HG03565 (cell line): ENCODE results near the gene MYBPC2.
"Not testable (repeated sequence)": the region's sequence is repeated elsewhere in the genome, so short reads cannot be mapped to it uniquely, and the experiment has no call there.

Source experiments
- ATAC-seq: cut with Tn5 transposase; IDR thresholded peaks from one replicate; pipeline ENCODE4 v1.9.1; 2021; ENCODE audit warnings: mild to moderate bottlenecking, moderate library complexity; ENCODE audit not compliant: unreplicated experiment

MYBPC2 gene

DNA sequence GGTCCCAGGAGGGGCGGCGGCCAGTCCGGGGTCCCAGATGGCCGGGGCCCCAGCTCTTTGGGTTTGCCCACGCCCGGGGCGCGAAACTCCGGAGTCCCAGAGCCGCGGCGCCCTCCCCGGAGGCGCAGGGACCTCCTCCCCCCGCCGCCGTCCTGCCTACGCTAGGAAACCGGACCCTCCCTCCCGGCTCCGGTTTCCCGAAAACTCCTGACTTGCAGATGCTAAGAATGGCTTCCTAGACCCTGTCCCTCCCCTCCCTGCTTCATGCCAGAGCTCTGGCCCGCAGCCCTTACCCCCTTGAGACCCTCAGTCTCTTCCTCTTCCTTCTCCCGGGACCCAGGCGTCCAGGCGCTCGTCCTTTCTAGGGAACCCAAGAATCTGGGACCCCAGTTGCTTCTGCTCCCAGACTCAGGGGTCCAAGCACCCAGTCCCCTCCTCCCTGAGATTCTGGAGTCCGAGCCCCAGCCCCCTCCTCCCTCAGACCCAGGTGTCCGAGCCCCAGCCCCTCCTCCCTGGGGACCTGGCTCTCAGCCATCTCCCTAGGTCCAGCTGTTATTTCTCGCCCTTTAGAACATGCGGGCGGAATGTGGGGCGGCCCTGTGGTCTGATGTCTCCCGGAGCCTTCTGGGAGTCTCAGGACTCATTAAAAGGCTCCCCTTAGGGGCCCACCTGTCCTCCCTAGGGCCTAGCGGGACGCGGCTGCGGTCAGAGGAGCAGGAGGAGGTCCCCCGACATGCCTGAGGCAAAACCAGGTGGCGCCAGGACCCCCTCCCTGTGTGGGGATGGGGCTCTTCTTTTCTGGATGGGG, at the start of gene MYBPC2:
Gene MYBPC2 (plus strand): TSS at position 672 of the 808 bp plus-strand sequence. CDS start 62 bp downstream, at position 734.
- no peak for ATAC-seq

DNA sequence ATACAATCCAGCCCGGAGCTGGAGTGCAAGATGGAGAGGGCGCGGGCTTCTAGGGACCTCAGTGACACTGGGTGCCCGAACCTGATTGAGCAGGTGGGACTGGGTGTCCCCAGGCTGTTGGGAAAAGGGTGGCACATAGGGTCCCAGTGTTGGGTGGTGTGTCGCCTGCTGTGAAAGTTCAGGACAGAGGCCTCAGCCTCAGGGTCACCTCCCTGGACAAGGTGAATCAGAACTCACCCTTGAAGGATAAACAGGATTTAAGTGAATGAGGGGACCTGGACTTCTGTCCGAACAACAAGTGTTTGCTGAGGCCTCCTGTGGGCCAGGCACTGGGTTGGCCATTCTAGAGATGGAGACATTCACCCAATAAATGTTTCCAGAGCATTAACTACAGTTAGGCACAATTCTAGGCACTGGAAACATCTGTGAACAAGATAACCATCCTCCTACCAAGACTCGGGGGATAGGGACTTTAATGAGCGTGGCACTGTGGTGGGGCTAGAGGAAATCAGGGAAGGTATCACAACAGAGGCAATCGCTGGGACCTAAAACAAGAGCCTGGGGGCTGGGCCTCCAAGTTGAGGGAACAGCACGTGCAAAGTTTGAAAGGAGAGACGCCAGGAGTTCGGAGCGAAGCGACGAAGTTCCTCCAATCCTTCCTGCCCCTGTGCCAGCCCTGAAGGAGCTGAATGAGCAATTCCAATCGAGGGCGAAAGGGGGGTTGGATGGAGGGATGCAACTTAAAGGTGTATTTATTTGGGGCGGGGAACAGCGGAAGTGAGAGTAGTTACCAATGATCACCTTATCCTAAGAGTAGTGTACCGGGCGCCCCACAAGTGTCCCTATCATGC, 49.5 kb upstream of the MYBPC2 start:
- ATAC-seq = no peak

DNA sequence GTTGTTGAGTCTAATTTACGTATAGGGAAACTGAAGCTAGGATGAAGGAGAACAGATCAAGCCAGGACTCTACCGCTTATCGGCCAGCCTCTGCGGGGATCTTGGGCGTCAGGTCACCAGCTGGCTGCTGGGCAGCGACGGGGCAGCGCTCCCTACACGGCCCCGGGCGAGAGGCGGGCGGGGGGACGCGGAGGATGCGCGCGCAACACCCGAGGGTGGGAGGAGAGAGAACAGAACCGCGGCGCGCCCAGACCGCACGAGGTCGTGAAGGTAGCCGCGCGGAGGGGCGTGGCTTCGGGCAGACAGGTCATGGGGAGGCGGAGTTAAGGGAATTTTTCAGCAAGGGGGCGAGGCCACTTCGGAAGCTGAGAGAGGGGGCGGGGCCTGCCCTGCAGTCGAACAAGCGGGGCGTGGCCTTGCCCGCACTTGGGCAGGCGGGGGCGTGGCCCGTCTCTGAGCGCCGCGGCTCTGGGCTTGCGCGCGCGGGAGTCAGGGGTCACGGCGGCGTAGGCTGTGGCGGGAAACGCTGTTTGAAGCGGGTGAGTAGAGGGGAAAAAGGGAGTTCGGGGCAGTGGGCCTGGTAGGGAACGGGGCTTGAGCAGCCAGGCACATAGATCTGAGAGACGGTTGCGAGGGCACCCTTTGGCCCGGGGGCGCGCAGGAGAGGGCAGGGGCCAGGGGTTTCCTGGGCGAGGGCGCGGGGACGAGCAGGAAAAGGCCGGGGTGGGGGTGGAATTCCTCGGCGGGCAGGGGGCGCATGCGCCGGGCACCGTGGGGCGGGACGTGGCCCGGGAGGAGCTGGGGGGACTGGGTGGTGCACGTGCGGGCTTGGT, 48.6 kb upstream of the MYBPC2 start, which contains the start of gene POLD1:
Gene POLD1 (plus strand): TSS at position 496 of the 833 bp plus-strand sequence. CDS start 14,505 bp downstream, outside the sequence.
- peak; percentile 76 for ATAC-seq

DNA sequence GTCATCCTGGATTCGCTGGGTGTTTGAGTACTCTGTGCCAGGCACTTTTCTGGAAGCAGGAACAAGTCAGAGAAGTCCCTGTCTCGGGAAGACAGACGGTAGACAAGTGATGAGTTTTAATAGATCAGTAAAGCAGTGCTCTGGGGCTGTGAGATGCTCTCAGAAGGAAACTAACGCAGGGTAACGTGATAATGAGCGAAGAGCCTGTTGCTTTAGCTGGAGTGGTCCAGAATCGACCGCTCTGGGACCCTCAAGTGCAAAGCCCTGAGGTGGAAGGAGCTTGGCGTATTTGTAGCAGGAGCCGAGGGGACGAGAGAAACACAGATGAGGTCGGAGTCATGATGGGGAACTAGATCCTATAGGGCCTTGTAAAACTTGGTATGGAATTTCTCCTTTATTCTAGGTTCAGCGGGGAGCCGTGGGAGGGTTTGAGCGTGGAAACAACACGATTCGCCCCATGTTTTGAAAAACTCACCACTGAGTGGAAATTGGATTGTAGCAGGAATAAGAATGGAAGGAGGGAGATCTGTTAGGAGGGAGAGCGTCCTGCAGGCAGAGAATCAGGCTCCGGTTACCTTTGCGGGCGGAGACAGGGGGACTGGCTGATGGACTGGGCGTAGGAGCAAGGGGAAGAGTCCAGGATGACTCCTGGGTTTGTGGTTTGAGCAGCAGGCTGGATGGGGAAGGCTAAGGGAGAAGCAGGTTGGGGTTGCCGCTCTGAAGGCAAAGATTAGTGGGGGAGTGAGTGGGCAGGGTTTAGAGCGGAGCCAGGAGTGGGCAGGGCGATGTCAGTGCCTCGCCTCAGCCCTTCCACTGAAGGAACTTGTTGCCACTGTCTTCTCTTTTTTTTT, 47.8 kb upstream of the MYBPC2 start:
- no peak for ATAC-seq

DNA sequence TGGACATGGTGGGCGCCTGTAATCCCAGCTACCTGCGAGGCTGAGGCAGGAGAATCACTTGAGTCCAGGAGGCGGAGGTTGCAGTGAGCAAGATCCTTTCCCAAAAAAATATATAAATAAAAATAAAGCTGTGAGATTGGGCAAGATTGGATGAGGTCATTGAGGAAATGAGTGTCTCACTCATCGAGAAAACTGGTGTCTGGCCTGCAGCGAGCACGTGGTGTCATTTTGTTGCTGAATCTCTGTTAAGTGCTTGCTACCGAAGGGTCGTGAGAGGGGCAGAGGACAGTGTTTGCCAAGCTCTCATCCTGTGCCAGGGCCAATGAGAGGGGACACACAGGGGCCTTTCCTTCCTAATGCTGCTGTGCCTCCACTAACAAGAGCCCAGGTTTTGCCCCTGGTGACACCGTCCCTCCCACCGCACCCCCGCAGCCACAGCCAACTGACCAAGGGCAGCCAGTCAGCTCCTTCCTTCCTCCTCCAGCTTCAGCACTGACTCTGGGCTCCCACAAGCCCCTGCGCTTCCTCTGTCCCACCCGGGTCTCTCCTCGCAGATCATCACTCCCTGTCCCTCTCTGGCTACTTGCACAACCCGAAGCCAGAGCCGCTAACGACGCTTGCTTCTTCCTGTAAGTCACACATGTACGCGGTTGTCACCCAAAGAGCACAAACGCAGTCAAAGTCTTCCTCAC, 45.4 kb upstream of the MYBPC2 start:
- ATAC-seq = no peak

DNA sequence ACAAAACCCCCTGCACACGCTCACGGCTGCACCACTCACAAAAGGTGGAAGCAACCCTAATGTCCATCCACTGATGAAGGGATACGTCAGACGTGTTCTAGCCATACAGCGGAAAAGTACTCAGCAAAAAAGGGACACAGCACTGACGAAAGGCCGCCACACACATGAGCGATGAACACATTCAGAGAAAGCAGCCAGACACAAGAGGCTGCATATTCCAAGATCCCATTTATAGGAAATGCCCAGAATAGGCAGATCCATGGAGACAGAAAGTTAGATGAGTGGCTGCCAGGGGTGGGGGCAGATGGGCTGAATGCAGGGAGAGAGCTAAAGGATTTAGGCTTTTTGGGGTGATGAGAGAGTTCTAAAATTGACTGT, 44.8 kb upstream of the MYBPC2 start:
- no peak for ATAC-seq

DNA sequence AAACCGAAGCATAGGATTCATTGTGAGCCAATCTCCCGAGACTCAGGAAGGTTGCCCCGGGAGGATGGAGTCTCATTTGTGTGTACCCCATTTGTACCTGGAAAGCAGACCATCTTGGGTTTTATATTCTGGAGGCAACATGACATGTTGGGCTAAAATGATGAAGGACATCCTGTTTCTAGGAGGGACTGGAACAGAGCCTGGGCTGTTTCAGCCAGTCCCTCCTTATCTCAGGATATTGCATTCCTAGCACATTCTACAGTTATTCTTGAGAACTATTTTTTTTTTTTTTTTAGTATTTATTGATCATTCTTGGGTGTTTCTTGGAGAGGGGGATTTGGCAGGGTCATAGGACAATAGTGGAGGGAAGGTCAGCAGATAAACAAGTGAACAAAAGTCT, 42.4 kb upstream of the MYBPC2 start:
- not testable (repeated sequence) for ATAC-seq

DNA sequence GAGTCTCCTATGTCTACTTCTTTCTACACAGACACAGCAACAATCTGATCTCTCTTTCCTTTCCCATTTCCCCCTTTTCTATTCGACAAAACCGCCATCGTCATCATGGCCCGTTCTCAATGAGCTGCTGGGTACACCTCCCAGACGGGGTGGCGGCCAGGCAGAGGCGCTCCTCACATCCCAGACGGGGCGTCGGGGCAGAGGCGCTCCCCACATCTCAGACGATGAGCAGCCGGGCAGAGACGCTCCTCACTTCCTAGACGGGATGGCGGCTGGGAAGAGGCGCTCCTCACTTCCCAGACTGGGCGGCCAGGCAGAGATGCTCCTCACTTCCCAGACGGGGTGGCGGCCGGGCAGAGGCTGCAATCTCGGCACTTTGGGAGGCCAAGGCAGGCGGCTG, 41.7 kb upstream of the MYBPC2 start:
- ATAC-seq = not testable (repeated sequence)

DNA sequence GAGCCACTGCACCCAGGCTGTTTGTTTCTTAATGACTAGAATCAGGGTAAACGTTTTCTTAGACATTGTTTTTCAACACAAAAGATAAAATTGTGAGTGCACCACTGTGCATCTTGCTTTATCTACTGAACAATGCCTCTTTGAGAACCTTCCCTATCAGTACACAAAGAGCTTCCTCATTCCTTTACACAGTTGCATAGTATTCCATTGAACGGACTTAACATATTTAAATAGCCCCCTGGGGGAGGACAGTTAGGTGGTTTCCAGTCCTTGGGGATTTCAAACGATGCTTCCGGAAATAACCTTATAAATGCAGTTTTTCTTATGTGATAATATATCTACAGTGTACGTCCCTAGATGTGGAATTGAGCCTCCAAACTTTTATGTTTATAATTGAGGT, 39.9 kb upstream of the MYBPC2 start:
- ATAC-seq = no peak

DNA sequence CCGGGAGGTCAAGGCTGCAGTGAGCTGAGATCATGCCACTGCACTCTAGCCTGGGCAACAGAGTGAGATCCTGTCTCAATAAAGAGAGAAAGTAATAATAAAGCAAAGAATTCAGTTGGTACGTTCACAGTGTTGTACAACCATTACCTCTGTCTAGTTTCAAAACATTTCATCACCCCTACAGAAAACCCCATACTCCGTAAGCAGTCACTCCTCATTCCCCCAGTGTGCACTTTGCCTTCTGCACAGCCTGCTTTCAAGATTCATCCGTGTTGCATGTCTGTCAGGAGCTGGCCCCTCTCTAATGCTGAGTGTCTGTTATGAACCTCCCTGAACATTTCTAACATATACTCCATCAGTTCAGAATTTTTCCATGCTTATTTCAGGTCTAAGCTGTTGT, 39.1 kb upstream of the MYBPC2 start:
- ATAC-seq = no peak

DNA sequence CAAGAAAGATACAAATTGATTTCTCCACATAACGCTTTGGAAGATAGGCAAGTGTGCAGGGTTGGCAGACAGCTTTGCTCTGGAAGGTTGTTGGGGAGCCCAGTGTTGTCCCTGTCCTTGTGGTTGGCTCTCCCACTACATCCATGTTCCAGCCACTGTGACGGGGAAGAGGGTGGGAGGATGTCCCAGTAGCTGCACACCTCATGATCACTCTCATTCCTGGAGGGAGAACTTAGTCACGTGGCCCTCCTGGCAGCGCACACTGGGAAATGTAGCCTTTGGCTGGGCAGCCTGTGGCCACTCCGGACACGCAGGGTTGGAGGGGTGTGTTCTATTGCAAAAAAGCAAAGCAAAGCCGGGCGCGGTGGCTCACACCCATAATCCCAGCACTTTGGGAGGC, 38.7 kb upstream of the MYBPC2 start:
- ATAC-seq = no peak

DNA sequence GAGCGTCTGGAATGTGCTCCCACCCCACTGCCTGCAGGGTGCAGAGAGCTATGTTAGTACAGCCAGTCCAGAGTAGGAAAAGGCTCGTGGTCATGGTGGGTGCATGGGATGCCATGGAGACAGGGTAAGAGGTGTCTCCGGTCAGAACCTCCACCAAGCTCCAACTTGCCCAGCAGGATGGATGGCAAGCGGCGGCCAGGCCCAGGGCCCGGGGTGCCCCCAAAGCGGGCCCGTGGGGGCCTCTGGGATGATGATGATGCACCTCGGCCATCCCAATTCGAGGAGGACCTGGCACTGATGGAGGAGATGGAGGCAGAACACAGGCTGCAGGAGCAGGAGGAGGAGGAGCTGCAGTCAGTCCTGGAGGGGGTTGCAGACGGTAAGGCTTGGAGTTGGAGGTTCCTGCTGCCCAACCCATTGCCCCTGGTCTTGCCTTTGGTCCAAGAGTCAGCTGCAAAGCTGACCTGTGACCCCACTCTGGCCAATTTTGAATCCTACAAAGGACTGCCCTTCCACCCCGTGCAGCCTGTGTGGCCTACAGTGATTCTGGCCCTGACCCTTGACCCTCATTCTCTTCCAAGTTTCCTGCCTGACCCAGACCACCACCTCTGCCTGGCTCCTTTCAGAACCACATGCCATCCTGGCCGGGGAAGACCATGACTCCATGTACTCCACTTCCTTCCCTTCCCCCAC, 33.9 kb upstream of the MYBPC2 start:
- no peak for ATAC-seq

DNA sequence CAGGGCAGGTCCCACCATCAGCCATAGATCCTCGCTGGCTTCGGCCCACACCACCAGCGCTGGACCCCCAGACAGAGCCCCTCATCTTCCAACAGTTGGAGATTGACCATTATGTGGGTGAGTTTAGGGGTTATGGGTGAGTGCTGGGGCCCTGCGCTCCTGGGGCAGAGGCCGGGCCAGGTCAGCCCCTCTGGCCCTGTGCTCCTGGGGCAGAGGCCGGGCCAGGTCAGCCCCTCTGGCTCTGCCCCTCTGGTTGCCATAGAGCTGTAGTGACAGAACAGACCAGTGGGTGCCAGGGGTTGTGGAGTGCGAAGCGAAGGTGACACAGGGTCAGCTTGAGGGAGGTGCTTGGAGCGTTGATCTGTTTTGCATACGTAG, 33.3 kb upstream of the MYBPC2 start:
- ATAC-seq = no peak

DNA sequence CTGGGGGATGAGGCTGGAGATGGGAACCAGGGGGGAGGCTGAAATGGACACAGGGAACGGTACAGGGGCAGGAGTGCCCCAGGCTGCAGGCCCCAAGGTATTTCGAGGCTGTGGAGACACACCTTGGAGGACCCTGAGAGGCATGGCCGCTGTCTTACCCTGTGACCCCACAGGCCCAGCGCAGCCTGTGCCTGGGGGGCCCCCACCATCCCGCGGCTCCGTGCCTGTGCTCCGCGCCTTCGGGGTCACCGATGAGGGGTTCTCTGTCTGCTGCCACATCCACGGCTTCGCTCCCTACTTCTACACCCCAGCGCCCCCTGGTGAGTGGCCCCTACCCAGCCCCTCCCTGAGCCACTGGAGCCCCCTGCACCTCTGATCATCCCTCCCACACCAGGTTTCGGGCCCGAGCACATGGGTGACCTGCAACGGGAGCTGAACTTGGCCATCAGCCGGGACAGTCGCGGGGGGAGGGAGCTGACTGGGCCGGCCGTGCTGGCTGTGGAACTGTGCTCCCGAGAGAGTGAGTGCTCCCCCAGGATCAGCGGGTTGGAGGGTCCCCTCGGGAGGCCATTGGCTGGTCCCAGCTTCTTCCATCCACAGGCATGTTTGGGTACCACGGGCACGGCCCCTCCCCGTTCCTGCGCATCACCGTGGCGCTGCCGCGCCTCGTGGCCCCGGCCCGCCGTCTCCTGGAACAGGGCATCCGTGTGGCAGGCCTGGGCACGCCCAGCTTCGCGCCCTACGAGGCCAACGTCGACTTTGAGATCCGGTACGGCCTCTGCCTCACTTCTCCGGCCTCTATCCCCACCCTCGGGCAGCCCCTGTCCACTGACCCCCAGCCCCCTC, 30.9 kb upstream of the MYBPC2 start:
- no peak for ATAC-seq

DNA sequence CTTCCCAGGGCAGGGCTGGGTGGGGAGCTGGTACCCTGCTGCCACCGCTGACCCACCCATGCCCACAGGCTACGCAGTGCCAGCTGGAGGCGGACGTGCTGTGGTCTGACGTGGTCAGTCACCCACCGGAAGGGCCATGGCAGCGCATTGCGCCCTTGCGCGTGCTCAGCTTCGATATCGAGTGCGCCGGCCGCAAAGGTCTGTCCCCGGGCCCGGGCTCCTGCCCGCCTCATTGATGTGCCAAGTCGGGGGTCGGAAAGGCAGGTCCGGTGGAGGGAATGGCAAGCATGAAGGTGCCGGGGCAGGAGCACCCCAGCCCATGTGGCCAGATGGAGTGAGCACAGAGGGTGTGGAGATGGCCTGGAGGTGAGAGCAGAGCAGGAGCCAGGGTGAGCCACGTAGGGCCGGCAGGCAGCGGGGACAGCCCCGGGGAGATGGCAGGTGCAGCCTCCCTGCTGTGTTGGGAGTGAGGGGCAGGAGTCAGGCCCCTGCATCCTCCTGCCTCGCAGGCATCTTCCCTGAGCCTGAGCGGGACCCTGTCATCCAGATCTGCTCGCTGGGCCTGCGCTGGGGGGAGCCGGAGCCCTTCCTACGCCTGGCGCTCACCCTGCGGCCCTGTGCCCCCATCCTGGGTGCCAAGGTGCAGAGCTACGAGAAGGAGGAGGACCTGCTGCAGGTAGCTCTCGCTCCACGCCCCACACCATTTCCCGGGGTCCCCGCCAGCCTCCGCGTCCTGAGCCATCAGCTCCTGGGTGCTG, 30.0 kb upstream of the MYBPC2 start:
- ATAC-seq = no peak

DNA sequence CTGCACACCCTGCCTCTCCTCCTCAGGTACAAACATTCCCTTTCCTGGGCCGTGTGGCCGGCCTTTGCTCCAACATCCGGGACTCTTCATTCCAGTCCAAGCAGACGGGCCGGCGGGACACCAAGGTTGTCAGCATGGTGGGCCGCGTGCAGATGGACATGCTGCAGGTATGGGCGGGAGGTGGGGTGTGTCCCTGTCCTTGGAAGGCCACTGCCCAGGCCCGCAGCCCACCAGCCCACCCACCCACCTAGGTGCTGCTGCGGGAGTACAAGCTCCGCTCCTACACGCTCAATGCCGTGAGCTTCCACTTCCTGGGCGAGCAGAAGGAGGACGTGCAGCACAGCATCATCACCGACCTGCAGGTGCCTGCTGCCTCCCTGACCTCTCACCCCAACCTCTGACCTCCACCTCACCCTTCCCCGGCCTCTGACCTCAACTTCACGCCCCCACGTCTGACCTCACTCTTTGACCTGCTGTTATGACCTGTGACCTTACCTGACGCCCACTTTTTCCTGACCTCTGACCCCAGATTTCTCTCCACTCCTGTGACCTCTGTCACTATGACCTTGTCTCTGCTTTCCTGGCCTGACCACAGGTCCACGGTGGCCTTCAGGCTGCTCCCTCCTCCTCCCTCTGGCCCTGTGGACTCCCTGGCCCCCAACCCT, 26.4 kb upstream of the MYBPC2 start:
- ATAC-seq = no peak

DNA sequence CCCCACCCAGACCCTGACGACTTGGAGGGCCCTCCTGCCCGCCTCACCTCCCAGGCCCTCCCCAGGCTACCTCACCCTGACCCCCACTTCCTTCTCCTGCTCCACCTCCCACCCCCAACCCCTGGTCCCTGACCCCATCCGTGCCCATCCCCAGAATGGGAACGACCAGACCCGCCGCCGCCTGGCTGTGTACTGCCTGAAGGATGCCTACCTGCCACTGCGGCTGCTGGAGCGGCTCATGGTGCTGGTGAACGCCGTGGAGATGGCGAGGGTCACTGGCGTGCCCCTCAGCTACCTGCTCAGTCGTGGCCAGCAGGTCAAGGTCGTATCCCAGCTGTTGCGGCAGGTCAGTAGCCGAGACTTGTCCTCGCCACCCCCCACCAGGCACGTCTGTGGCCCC, 25.9 kb upstream of the MYBPC2 start:
- no peak for ATAC-seq
